H1 (cell line): Measurements from ENCODE around the gene PVALB. TPM values are rescaled to one million over a fixed set of nuclear protein-coding genes. Genes with fewer than 3 reads are reported as not detected.

ENCODE experiments used
- CTCF ChIA-PET: fragments of 300-600 bp; sonication (Branson Sonifier 250); formaldehyde crosslinking; loops from one replicate; lab custom pipeline; 2021; ENCODE audit not compliant: partially characterized antibody; lab: Charles Lee
- POLR2A ChIA-PET: fragments of 300-600 bp; sonication (Branson Sonifier 250); formaldehyde crosslinking; loops from one replicate; lab custom pipeline; 2021; ENCODE audit warnings: inconsistent platforms; ENCODE audit not compliant: partially characterized antibody; lab: Charles Lee
- DNase-seq, 2 experiments: peaks; one replicate each; pipeline versions ENCODE4 v3.0.0 to v3.0.0-alpha.2; 2010 to 2022; ENCODE audit warnings: low spot score in 2 of 2, low read depth in 1 of 2, mixed read lengths in 1 of 2
- FAIRE-seq: peaks from 2 replicates; lab custom pipeline; 2011; peaks lifted over from hg19 to GRCh38; lab: Jason Lieb, UNC
- H2AFZ ChIP-seq: 2 replicates; pipeline ENCODE4 v1.8.1; 2012; ENCODE audit warnings: low read length, inconsistent platforms
- H2AK5ac ChIP-seq: 2 replicates; pipeline ENCODE4 v1.6.1; 2013; ENCODE audit warnings: low read depth, low read length
- H2BK120ac ChIP-seq: replicated peaks from 2 replicates; pipeline ENCODE3; 2013; ENCODE audit warnings: low read depth, low read length, inconsistent platforms
- H2BK12ac ChIP-seq: 2 replicates; pipeline ENCODE4 v1.6.1; 2013; ENCODE audit warnings: low read depth, low read length
- H2BK15ac ChIP-seq: 2 replicates; pipeline ENCODE4 v1.6.1; 2013; ENCODE audit warnings: low read length
- H2BK20ac ChIP-seq: 2 replicates; pipeline ENCODE4 v1.6.1; 2013; ENCODE audit warnings: low read length
- H2BK5ac ChIP-seq: 2 replicates; pipeline ENCODE4 v1.6.1; 2013; ENCODE audit warnings: low read depth, low read length
- H3K14ac ChIP-seq: 2 replicates; pipeline ENCODE4 v1.6.1; 2013; ENCODE audit warnings: inconsistent platforms; ENCODE audit not compliant: insufficient read length
- H3K18ac ChIP-seq: 2 replicates; pipeline ENCODE4 v1.6.1; 2013; ENCODE audit warnings: low read length; ENCODE audit errors: extremely low read depth
- H3K23ac ChIP-seq: 2 replicates; pipeline ENCODE4 v1.6.1; 2013; ENCODE audit warnings: inconsistent platforms; ENCODE audit not compliant: insufficient read length
- H3K23me2 ChIP-seq: 2 replicates; pipeline ENCODE4 v1.6.1; 2013; ENCODE audit warnings: low read depth, low read length
- H3K27ac ChIP-seq: 2 replicates; pipeline ENCODE4 v1.6.1; 2011; ENCODE audit warnings: low read depth, low read length, inconsistent platforms
- H3K27me3 ChIP-seq, 4 experiments: replicated peaks in 1 of 4; 1 replicate in 1 of 4; 2 replicates in 3 of 4; pipeline versions ENCODE4 v1.6.1 to v1.8.1; 2011 to 2013; ENCODE audit warnings: low read length in 3 of 4, mild to moderate bottlenecking in 3 of 4, inconsistent platforms in 2 of 4, mixed read lengths in 2 of 4, moderate library complexity in 1 of 4; ENCODE audit not compliant: control insufficient read depth in 3 of 4, insufficient read depth in 3 of 4; ENCODE audit errors: extremely low read depth in 1 of 4
- H3K36me3 ChIP-seq, 4 experiments: 2 replicates each; pipeline versions ENCODE4 v1.6.1 to v1.8.1; 2011 to 2013; ENCODE audit warnings: mild to moderate bottlenecking in 4 of 4, low read length in 3 of 4, moderate library complexity in 2 of 4, control low read depth in 1 of 4, inconsistent platforms in 1 of 4; ENCODE audit not compliant: insufficient read depth in 4 of 4, control insufficient read depth in 2 of 4
- H3K4ac ChIP-seq: replicated peaks from 2 replicates; pipeline ENCODE3; 2013; ENCODE audit warnings: low read length, low read depth, mixed read lengths, inconsistent platforms; ENCODE audit not compliant: insufficient read length
- H3K4me1 ChIP-seq, 4 experiments: replicated peaks in 1 of 4; 1 replicate in 1 of 4; 2 replicates in 3 of 4; pipeline versions ENCODE4 v1.6.1 to v1.8.1; 2011 to 2013; ENCODE audit warnings: low read length in 3 of 4, inconsistent platforms in 2 of 4, mixed read lengths in 1 of 4; ENCODE audit not compliant: insufficient read depth in 4 of 4, control insufficient read depth in 3 of 4
- H3K4me2 ChIP-seq, 2 experiments: 2 replicates each; pipeline versions ENCODE4 v1.6.1 to v1.8.1; 2011 to 2013; ENCODE audit warnings: low read depth in 2 of 2, low read length in 2 of 2, control low read depth in 1 of 2, inconsistent platforms in 1 of 2, mild to moderate bottlenecking in 1 of 2; ENCODE audit not compliant: insufficient read depth in 1 of 2
- H3K4me3 ChIP-seq, 4 experiments: fragments of 200-600, 300-600 bp in 1 of 4; sonication (generic), shearing (Covaris generic), sonication (Bioruptor Twin) in 1 of 4; 2 replicates each; pipeline versions ENCODE4 v1.5.1 to v1.8.1; 2011 to 2016; ENCODE audit warnings: low read length in 4 of 4, low read depth in 3 of 4, control low read depth in 2 of 4, inconsistent platforms in 2 of 4, mild to moderate bottlenecking in 2 of 4, mixed read lengths in 1 of 4, moderate library complexity in 1 of 4; ENCODE audit not compliant: insufficient read depth in 2 of 4; ENCODE audit errors: extremely low read depth in 1 of 4
- H3K56ac ChIP-seq: replicated peaks from 2 replicates; pipeline ENCODE3; 2013; ENCODE audit warnings: low read depth, mild to moderate bottlenecking, mixed read lengths, low read length, inconsistent platforms; ENCODE audit not compliant: insufficient read length
- H3K79me1 ChIP-seq: 2 replicates; pipeline ENCODE4 v1.6.1; 2013; ENCODE audit warnings: low read depth, low read length, control low read depth
- H3K79me2 ChIP-seq, 2 experiments: 2 replicates each; pipeline versions ENCODE4 v1.6.1 to v1.8.1; 2012 to 2013; ENCODE audit warnings: low read length in 2 of 2, mild to moderate bottlenecking in 2 of 2, inconsistent platforms in 1 of 2; ENCODE audit not compliant: insufficient read depth in 2 of 2, control insufficient read depth in 1 of 2
- H3K9ac ChIP-seq, 4 experiments: replicated peaks in 1 of 4; 1 replicate in 1 of 4; 2 replicates in 3 of 4; pipeline versions ENCODE4 v1.6.1 to v1.8.1; 2011 to 2013; ENCODE audit warnings: low read depth in 3 of 4, low read length in 3 of 4, control low read depth in 2 of 4, mild to moderate bottlenecking in 2 of 4, moderate library complexity in 2 of 4, inconsistent platforms in 1 of 4; ENCODE audit errors: extremely low read depth in 1 of 4
- H3K9me3 ChIP-seq, 2 experiments: 2 replicates each; pipeline versions ENCODE4 v1.6.1 to v1.8.1; 2012 to 2013; ENCODE audit warnings: mild to moderate bottlenecking in 2 of 2, moderate library complexity in 2 of 2, control low read depth in 1 of 2, inconsistent platforms in 1 of 2, low read depth in 1 of 2, low read length in 1 of 2, mixed read lengths in 1 of 2; ENCODE audit not compliant: insufficient read depth in 2 of 2
- H4K20me1 ChIP-seq, 2 experiments: replicated peaks in 1 of 2; 2 replicates each; pipeline versions ENCODE3 to v1.8.1; 2011 to 2013; ENCODE audit warnings: inconsistent platforms in 2 of 2, low read length in 2 of 2, mild to moderate bottlenecking in 1 of 2; ENCODE audit not compliant: insufficient read depth in 2 of 2, control insufficient read depth in 1 of 2
- H4K5ac ChIP-seq: 2 replicates; pipeline ENCODE4 v1.6.1; 2013; ENCODE audit warnings: low read length, low read depth, mixed read lengths, inconsistent platforms; ENCODE audit not compliant: insufficient read length
- H4K8ac ChIP-seq: 2 replicates; pipeline ENCODE4 v1.8.0; 2013; ENCODE audit warnings: mild to moderate bottlenecking, moderate library complexity, low read length, inconsistent platforms; ENCODE audit not compliant: insufficient read depth; ENCODE audit errors: extremely low read depth
- H4K91ac ChIP-seq: replicated peaks from 2 replicates; pipeline ENCODE3; 2013; ENCODE audit warnings: low read length, mixed read lengths, inconsistent platforms; ENCODE audit not compliant: insufficient read length
- BCL11A ChIP-seq, 2 experiments: IDR thresholded peaks; one replicate each; pipeline ENCODE4 v1.6.1; 2011; ENCODE audit warnings: low read depth in 2 of 2, low read length in 2 of 2, mild to moderate bottlenecking in 2 of 2
- CBX8 ChIP-seq: fragments of 300-800, 300-1000 bp; sonication (generic); IDR thresholded peaks from 2 replicates; pipeline ENCODE4 v1.7.1; 2016; ENCODE audit warnings: low read depth, low read length, borderline replicate concordance
- CHD1 ChIP-seq: IDR thresholded peaks from 2 replicates; pipeline ENCODE4 v1.6.1; 2012; ENCODE audit warnings: low read depth, low read length, improper control_type of control experiment
- EZH2 ChIP-seq: fragments of 200-600 bp; sonication (generic); IDR thresholded peaks from 2 replicates; pipeline ENCODE4 v1.7.1; 2012; ENCODE audit warnings: low read depth, mild to moderate bottlenecking, moderate library complexity, low read length, inconsistent platforms; ENCODE audit not compliant: severe bottlenecking
- KDM1A ChIP-seq: fragments of 200-600, 300-600 bp; sonication (generic); IDR thresholded peaks from 2 replicates; pipeline ENCODE4 v1.7.1; 2016; ENCODE audit warnings: mild to moderate bottlenecking, low read length, borderline replicate concordance
- SIX5 ChIP-seq: IDR thresholded peaks from 2 replicates; pipeline ENCODE4 v1.6.1; 2011; ENCODE audit warnings: mild to moderate bottlenecking, low read depth, low read length
- SUZ12 ChIP-seq: fragments of 200-600 bp; sonication (generic); IDR thresholded peaks from 2 replicates; pipeline ENCODE4 v1.6.1; 2012; ENCODE audit warnings: mild to moderate bottlenecking, inconsistent platforms, low read length, moderate library complexity, mixed read lengths
- TAF7 ChIP-seq: optimal IDR thresholded peaks from 2 replicates; pipeline ENCODE3; 2011; ENCODE audit warnings: low read depth, mild to moderate bottlenecking, inconsistent platforms, low read length, moderate library complexity, borderline replicate concordance
- WGBS, 2 experiments: shearing (Covaris generic) in 1 of 2; methylation state at CpG; one replicate each; pipeline versions ENCODE4 v1.1.6 to v1.1.7; 2013 to 2015; ENCODE audit warnings: low lambda C conversion rate in 2 of 2, mixed read lengths in 2 of 2, inconsistent platforms in 1 of 2, low coverage in 1 of 2, missing lambda C conversion rate in 1 of 2; ENCODE audit not compliant: insufficient replicate concordance in 2 of 2, insufficient coverage in 1 of 2, insufficient read length in 1 of 2; ENCODE audit errors: extremely low coverage in 1 of 2, missing lambda C conversion rate in 1 of 2; 5-methylcytosine and 5-hydroxymethylcytosine counted together
- polyA plus RNA-seq, 7 experiments: library from polyadenylated mRNA; depleted of rRNA in 3 of 7; stranded (reverse) in 5 of 7; unstranded in 2 of 7; fragments of >200 nt in 5 of 7; fragments of 200-250 nt in 2 of 7; gene quantifications; 1 replicate in 5 of 7; 2 replicates in 1 of 7; 4 replicates in 1 of 7; pipeline versions ENCODE4 v1.2.1 to v1.2.3, GENCODE V29; 2011 to 2013; ENCODE audit warnings: missing spikeins in 2 of 7, mixed read lengths in 2 of 7
- total RNA-seq: library from RNA; stranded (reverse); fragmentation: NEBNext Ultra II Directional; extraction: Animal tissue kit (Norgen Biotek cat#: 25700); gene quantifications from 2 replicates; pipeline ENCODE4 v1.2.1, GENCODE V29; 2021
- TF ChIP-seq, protein P1 (sequence below): IDR thresholded peaks from 2 replicates; pipeline ENCODE4 v1.6.1; 2011; ENCODE audit warnings: low read depth, mild to moderate bottlenecking, low read length; ENCODE audit not compliant: insufficient read depth

Gene PVALB
- total and polyA plus RNA-seq, 2 of the 8 experiments (the other 6 are each of a cell fraction or from before 2014, with no cell fraction given): 1.7 to 5.4 TPM

DNA sequence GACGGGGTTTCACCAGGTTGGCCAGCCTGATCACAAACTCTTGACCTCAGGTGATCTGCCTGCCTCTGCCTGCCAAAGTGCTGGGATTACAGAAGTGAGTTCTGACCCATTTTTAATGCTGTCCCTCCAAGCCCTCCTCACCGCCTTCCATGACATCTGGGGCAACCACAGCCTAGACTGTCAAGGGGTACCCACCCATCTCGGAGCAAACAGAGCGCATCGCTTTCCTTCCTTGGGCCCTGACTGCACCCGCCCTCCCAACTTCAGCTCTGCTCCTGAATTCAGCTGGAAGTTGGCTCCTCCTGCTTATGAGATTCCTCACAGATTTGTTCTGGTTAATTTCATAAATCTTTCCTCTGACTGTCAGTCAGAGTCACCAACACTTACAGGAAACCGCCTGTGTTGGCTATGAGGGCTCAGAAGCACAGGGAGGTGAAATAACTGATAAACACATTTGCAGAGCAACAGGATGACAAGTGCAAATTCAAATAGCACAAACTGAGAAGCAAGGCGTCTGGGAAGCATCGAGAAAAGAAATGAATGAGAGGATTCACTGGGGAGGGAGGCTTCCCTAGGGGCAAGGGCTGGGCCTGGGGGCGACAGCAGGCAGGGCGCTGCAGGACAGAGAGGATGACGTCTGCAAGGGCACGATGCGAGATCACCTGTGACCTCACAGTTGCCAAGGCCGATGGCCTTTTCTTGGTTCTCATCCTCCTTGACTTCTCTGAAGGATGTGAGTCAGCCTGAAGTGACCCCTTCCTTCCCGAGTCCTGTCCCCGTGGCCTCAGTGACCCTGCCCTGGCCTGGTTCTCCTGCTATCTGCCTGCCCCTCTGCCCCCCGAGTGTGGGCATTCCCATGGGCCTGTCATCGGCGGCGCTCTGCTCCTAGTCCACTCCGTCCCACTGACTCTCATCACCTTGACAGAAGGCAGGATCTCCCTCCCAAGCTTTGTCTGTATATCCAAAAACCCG lies 47.0 kb downstream of the PVALB start:
- no peak overlapping the region for H3K4ac ChIP-seq
- H3K56ac ChIP-seq: no peak overlapping the region
- H3K23me2 ChIP-seq: no peaks in the 10 kb centered on the region
- H3K9me3 ChIP-seq: no peaks in the 10 kb centered on the region
- no peak overlapping the region for H3K4me3 ChIP-seq
- 86% methylated on average over 23 of the region's 23 CpGs; no CpG with 5 or more reads in 1 of the 2 experiments for WGBS, 2 experiments
- H2BK5ac ChIP-seq: no peak overlapping the region
- H2BK15ac ChIP-seq: no peak overlapping the region
- no peak overlapping the region for H3K18ac ChIP-seq
- peaks cover 0 to 1% of the 10 kb centered on the region in 2 experiments; a peak in 2 of 4 replicates for H3K79me2 ChIP-seq
- no peak overlapping the region for H3K27ac ChIP-seq
- no peak overlapping the region for H2AK5ac ChIP-seq
- H4K20me1 ChIP-seq: peaks cover 4 to 5% of the 10 kb centered on the region in 2 experiments
- DNase-seq (no peak), FAIRE-seq (no peak)
- H3K4me2 ChIP-seq: no peak overlapping the region
- H4K91ac ChIP-seq: no peak overlapping the region
- H3K9ac ChIP-seq: no peak overlapping the region; a peak in 2 of 7 replicates
- H4K5ac ChIP-seq: no peak overlapping the region
- ChIA-PET CTCF (interaction anchor here (0.6 to 4.6 kb wide), 10 partner anchors 9 to 251 kb away, joined by 3 to 39 read pairs (median 3); no protein-coding TSS in a partner anchor), POLR2A (interaction anchor here (0.7 to 1.6 kb wide), 3 partner anchors 8 to 258 kb away, joined by 3 to 4 read pairs (median 3); no protein-coding TSS in a partner anchor)
- no peak overlapping the region for H2BK20ac ChIP-seq
- H3K23ac ChIP-seq: no peak overlapping the region
- no peak overlapping the region for H2AFZ ChIP-seq
- H2BK120ac ChIP-seq: no peak overlapping the region
- 0 out of 8 replicates have a peak, but pooled peaks cover 0 to 5% (median 0%) of the 10 kb centered on the region in 4 experiments for H3K36me3 ChIP-seq
- H2BK12ac ChIP-seq: no peak overlapping the region
- no peak overlapping the region for H3K14ac ChIP-seq
- no peaks in the 10 kb centered on the region; the same call in 1 of the 2 replicates for H3K79me1 ChIP-seq
- H4K8ac ChIP-seq: no peak overlapping the region
- H3K27me3 ChIP-seq: no peaks in the 10 kb centered on the region
- H3K4me1 ChIP-seq: no peaks in the 10 kb centered on the region
- TF ChIP-seq KDM1A: no peak
- TF ChIP-seq CBX8: no peak
- no peak for TF ChIP-seq CHD1
- TF ChIP-seq SUZ12: no peak
- no peak for TF ChIP-seq BCL11A (IDR thresholded peaks at IDR 0.05; ENCODE audit: low read depth in 2 of 2, low read length in 2 of 2)
- TF ChIP-seq EZH2: no peak
- TF ChIP-seq, protein P1, sequence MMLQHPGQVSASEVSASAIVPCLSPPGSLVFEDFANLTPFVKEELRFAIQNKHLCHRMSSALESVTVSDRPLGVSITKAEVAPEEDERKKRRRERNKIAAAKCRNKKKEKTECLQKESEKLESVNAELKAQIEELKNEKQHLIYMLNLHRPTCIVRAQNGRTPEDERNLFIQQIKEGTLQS: no peak
- TF ChIP-seq SIX5: no peak
- no peak for TF ChIP-seq TAF7
